H1 (cell line): ENCODE measurements around the gene ACAT2. TPM values are rescaled to one million over a fixed set of nuclear protein-coding genes. Genes with fewer than 3 reads are reported as not detected.

Experiments used
- CTCF ChIA-PET: fragments of 300-600 bp; sonication (Branson Sonifier 250); formaldehyde crosslinking; loops from one replicate; lab custom pipeline; 2021; ENCODE audit not compliant: partially characterized antibody; lab: Charles Lee
- POLR2A ChIA-PET: fragments of 300-600 bp; sonication (Branson Sonifier 250); formaldehyde crosslinking; loops from one replicate; lab custom pipeline; 2021; ENCODE audit warnings: inconsistent platforms; ENCODE audit not compliant: partially characterized antibody; lab: Charles Lee
- DNase-seq, 2 experiments: peaks; one replicate each; pipeline versions ENCODE4 v3.0.0 to v3.0.0-alpha.2; 2010 to 2022; ENCODE audit warnings: low spot score in 2 of 2, low read depth in 1 of 2, mixed read lengths in 1 of 2
- FAIRE-seq: peaks from 2 replicates; lab custom pipeline; 2011; peaks lifted over from hg19 to GRCh38; lab: Jason Lieb, UNC
- H2AFZ ChIP-seq: 2 replicates; pipeline ENCODE4 v1.8.1; 2012; ENCODE audit warnings: low read length, inconsistent platforms
- H2AK5ac ChIP-seq: 2 replicates; pipeline ENCODE4 v1.6.1; 2013; ENCODE audit warnings: low read depth, low read length
- H2BK120ac ChIP-seq: replicated peaks from 2 replicates; pipeline ENCODE3; 2013; ENCODE audit warnings: low read depth, low read length, inconsistent platforms
- H2BK12ac ChIP-seq: 2 replicates; pipeline ENCODE4 v1.6.1; 2013; ENCODE audit warnings: low read depth, low read length
- H2BK15ac ChIP-seq: 2 replicates; pipeline ENCODE4 v1.6.1; 2013; ENCODE audit warnings: low read length
- H2BK20ac ChIP-seq: 2 replicates; pipeline ENCODE4 v1.6.1; 2013; ENCODE audit warnings: low read length
- H2BK5ac ChIP-seq: 2 replicates; pipeline ENCODE4 v1.6.1; 2013; ENCODE audit warnings: low read depth, low read length
- H3K14ac ChIP-seq: 2 replicates; pipeline ENCODE4 v1.6.1; 2013; ENCODE audit warnings: inconsistent platforms; ENCODE audit not compliant: insufficient read length
- H3K18ac ChIP-seq: 2 replicates; pipeline ENCODE4 v1.6.1; 2013; ENCODE audit warnings: low read length; ENCODE audit errors: extremely low read depth
- H3K23ac ChIP-seq: 2 replicates; pipeline ENCODE4 v1.6.1; 2013; ENCODE audit warnings: inconsistent platforms; ENCODE audit not compliant: insufficient read length
- H3K23me2 ChIP-seq: 2 replicates; pipeline ENCODE4 v1.6.1; 2013; ENCODE audit warnings: low read depth, low read length
- H3K27ac ChIP-seq: 2 replicates; pipeline ENCODE4 v1.6.1; 2011; ENCODE audit warnings: low read depth, low read length, inconsistent platforms
- H3K27me3 ChIP-seq, 4 experiments: replicated peaks in 1 of 4; 1 replicate in 1 of 4; 2 replicates in 3 of 4; pipeline versions ENCODE4 v1.6.1 to v1.8.1; 2011 to 2013; ENCODE audit warnings: low read length in 3 of 4, mild to moderate bottlenecking in 3 of 4, inconsistent platforms in 2 of 4, mixed read lengths in 2 of 4, moderate library complexity in 1 of 4; ENCODE audit not compliant: control insufficient read depth in 3 of 4, insufficient read depth in 3 of 4; ENCODE audit errors: extremely low read depth in 1 of 4
- H3K36me3 ChIP-seq, 4 experiments: 2 replicates each; pipeline versions ENCODE4 v1.6.1 to v1.8.1; 2011 to 2013; ENCODE audit warnings: mild to moderate bottlenecking in 4 of 4, low read length in 3 of 4, moderate library complexity in 2 of 4, control low read depth in 1 of 4, inconsistent platforms in 1 of 4; ENCODE audit not compliant: insufficient read depth in 4 of 4, control insufficient read depth in 2 of 4
- H3K4ac ChIP-seq: replicated peaks from 2 replicates; pipeline ENCODE3; 2013; ENCODE audit warnings: low read length, low read depth, mixed read lengths, inconsistent platforms; ENCODE audit not compliant: insufficient read length
- H3K4me1 ChIP-seq, 4 experiments: replicated peaks in 1 of 4; 1 replicate in 1 of 4; 2 replicates in 3 of 4; pipeline versions ENCODE4 v1.6.1 to v1.8.1; 2011 to 2013; ENCODE audit warnings: low read length in 3 of 4, inconsistent platforms in 2 of 4, mixed read lengths in 1 of 4; ENCODE audit not compliant: insufficient read depth in 4 of 4, control insufficient read depth in 3 of 4
- H3K4me2 ChIP-seq, 2 experiments: 2 replicates each; pipeline versions ENCODE4 v1.6.1 to v1.8.1; 2011 to 2013; ENCODE audit warnings: low read depth in 2 of 2, low read length in 2 of 2, control low read depth in 1 of 2, inconsistent platforms in 1 of 2, mild to moderate bottlenecking in 1 of 2; ENCODE audit not compliant: insufficient read depth in 1 of 2
- H3K4me3 ChIP-seq, 4 experiments: fragments of 200-600, 300-600 bp in 1 of 4; sonication (generic), shearing (Covaris generic), sonication (Bioruptor Twin) in 1 of 4; 2 replicates each; pipeline versions ENCODE4 v1.5.1 to v1.8.1; 2011 to 2016; ENCODE audit warnings: low read length in 4 of 4, low read depth in 3 of 4, control low read depth in 2 of 4, inconsistent platforms in 2 of 4, mild to moderate bottlenecking in 2 of 4, mixed read lengths in 1 of 4, moderate library complexity in 1 of 4; ENCODE audit not compliant: insufficient read depth in 2 of 4; ENCODE audit errors: extremely low read depth in 1 of 4
- H3K56ac ChIP-seq: replicated peaks from 2 replicates; pipeline ENCODE3; 2013; ENCODE audit warnings: low read depth, mild to moderate bottlenecking, mixed read lengths, low read length, inconsistent platforms; ENCODE audit not compliant: insufficient read length
- H3K79me1 ChIP-seq: 2 replicates; pipeline ENCODE4 v1.6.1; 2013; ENCODE audit warnings: low read depth, low read length, control low read depth
- H3K79me2 ChIP-seq, 2 experiments: 2 replicates each; pipeline versions ENCODE4 v1.6.1 to v1.8.1; 2012 to 2013; ENCODE audit warnings: low read length in 2 of 2, mild to moderate bottlenecking in 2 of 2, inconsistent platforms in 1 of 2; ENCODE audit not compliant: insufficient read depth in 2 of 2, control insufficient read depth in 1 of 2
- H3K9ac ChIP-seq, 4 experiments: replicated peaks in 1 of 4; 1 replicate in 1 of 4; 2 replicates in 3 of 4; pipeline versions ENCODE4 v1.6.1 to v1.8.1; 2011 to 2013; ENCODE audit warnings: low read depth in 3 of 4, low read length in 3 of 4, control low read depth in 2 of 4, mild to moderate bottlenecking in 2 of 4, moderate library complexity in 2 of 4, inconsistent platforms in 1 of 4; ENCODE audit errors: extremely low read depth in 1 of 4
- H3K9me3 ChIP-seq, 2 experiments: 2 replicates each; pipeline versions ENCODE4 v1.6.1 to v1.8.1; 2012 to 2013; ENCODE audit warnings: mild to moderate bottlenecking in 2 of 2, moderate library complexity in 2 of 2, control low read depth in 1 of 2, inconsistent platforms in 1 of 2, low read depth in 1 of 2, low read length in 1 of 2, mixed read lengths in 1 of 2; ENCODE audit not compliant: insufficient read depth in 2 of 2
- H4K20me1 ChIP-seq, 2 experiments: replicated peaks in 1 of 2; 2 replicates each; pipeline versions ENCODE3 to v1.8.1; 2011 to 2013; ENCODE audit warnings: inconsistent platforms in 2 of 2, low read length in 2 of 2, mild to moderate bottlenecking in 1 of 2; ENCODE audit not compliant: insufficient read depth in 2 of 2, control insufficient read depth in 1 of 2
- H4K5ac ChIP-seq: 2 replicates; pipeline ENCODE4 v1.6.1; 2013; ENCODE audit warnings: low read length, low read depth, mixed read lengths, inconsistent platforms; ENCODE audit not compliant: insufficient read length
- H4K8ac ChIP-seq: 2 replicates; pipeline ENCODE4 v1.8.0; 2013; ENCODE audit warnings: mild to moderate bottlenecking, moderate library complexity, low read length, inconsistent platforms; ENCODE audit not compliant: insufficient read depth; ENCODE audit errors: extremely low read depth
- H4K91ac ChIP-seq: replicated peaks from 2 replicates; pipeline ENCODE3; 2013; ENCODE audit warnings: low read length, mixed read lengths, inconsistent platforms; ENCODE audit not compliant: insufficient read length
- EZH2 ChIP-seq: fragments of 200-600 bp; sonication (generic); IDR thresholded peaks from 2 replicates; pipeline ENCODE4 v1.7.1; 2012; ENCODE audit warnings: low read depth, mild to moderate bottlenecking, moderate library complexity, low read length, inconsistent platforms; ENCODE audit not compliant: severe bottlenecking
- RNF2 ChIP-seq: fragments of 200-900, 300-1000 bp; sonication (generic); IDR thresholded peaks from 2 replicates; pipeline ENCODE4 v1.7.1; 2016; ENCODE audit warnings: borderline replicate concordance, low read depth, mild to moderate bottlenecking, antibody characterized with exemption, low read length; ENCODE audit not compliant: poor library complexity, severe bottlenecking; ENCODE audit errors: missing control alignments
- TAF7 ChIP-seq: optimal IDR thresholded peaks from 2 replicates; pipeline ENCODE3; 2011; ENCODE audit warnings: low read depth, mild to moderate bottlenecking, inconsistent platforms, low read length, moderate library complexity, borderline replicate concordance
- TCF12 ChIP-seq: IDR thresholded peaks from 2 replicates; pipeline ENCODE4 v1.6.1; 2011; ENCODE audit warnings: low read depth, mild to moderate bottlenecking, low read length
- polyA plus RNA-seq, 7 experiments: library from polyadenylated mRNA; depleted of rRNA in 3 of 7; stranded (reverse) in 5 of 7; unstranded in 2 of 7; fragments of >200 nt in 5 of 7; fragments of 200-250 nt in 2 of 7; gene quantifications; 1 replicate in 5 of 7; 2 replicates in 1 of 7; 4 replicates in 1 of 7; pipeline versions ENCODE4 v1.2.1 to v1.2.3, GENCODE V29; 2011 to 2013; ENCODE audit warnings: missing spikeins in 2 of 7, mixed read lengths in 2 of 7
- total RNA-seq: library from RNA; stranded (reverse); fragmentation: NEBNext Ultra II Directional; extraction: Animal tissue kit (Norgen Biotek cat#: 25700); gene quantifications from 2 replicates; pipeline ENCODE4 v1.2.1, GENCODE V29; 2021

ACAT2 gene
- total and polyA plus RNA-seq, 2 of the 8 experiments (the other 6 are each of a cell fraction or from before 2014, with no cell fraction given), result 61.6 to 166 TPM

GRCh38 chr6:159766906-159767305, 5.1 kb downstream of the ACAT2 start:
- FAIRE-seq, result no peak

More at GRCh38 chr6:159766906-159767305, 5.1 kb downstream of the ACAT2 start:
- Histone ChIP-seq H4K8ac (no peak overlapping the region), H2BK20ac (no peak overlapping the region), H4K20me1 (peaks cover 0 to 6% of the 10 kb centered on the region in 2 experiments), H4K5ac (no peak overlapping the region), H3K79me2 (peaks cover 0 to 15% of the 10 kb centered on the region in 2 experiments; a peak in 2 of 4 replicates), H3K27me3 (no peaks in the 10 kb centered on the region), H3K36me3 (peaks cover 16 to 81% (median 58%) of the 10 kb centered on the region in 4 experiments), H3K9ac (no peak overlapping the region), H3K14ac (no peak overlapping the region), H2BK120ac (no peak overlapping the region), H2BK12ac (no peak overlapping the region), H2BK5ac (no peak overlapping the region), H2BK15ac (no peak overlapping the region), H3K56ac (no peak overlapping the region), H3K18ac (no peak overlapping the region), H3K23ac (no peak overlapping the region), H2AFZ (no peak overlapping the region), H2AK5ac (no peak overlapping the region), H3K4me3 (no peak overlapping the region), H3K23me2 (peaks cover 6% of the 10 kb centered on the region), H3K9me3 (no peaks in the 10 kb centered on the region), H3K79me1 (peaks cover 10% of the 10 kb centered on the region; the same call in 1 of the 2 replicates), H3K27ac (no peak overlapping the region), H3K4me1 (peaks cover 0 to 6% (median 5%) of the 10 kb centered on the region in 4 experiments; a peak in 2 of 7 replicates), H3K4ac (no peak overlapping the region), H3K4me2 (no peak overlapping the region), H4K91ac (no peak overlapping the region)
- POLR2A ChIA-PET, result interaction anchor here (0.7 to 1.6 kb wide), 6 partner anchors 10 to 40 kb away, joined by 3 to 4 read pairs (median 3); partner anchors contain the start of gene WTAP
- CTCF ChIA-PET, result no interaction called here
- TF ChIP-seq RNF2 (no peak), EZH2 (no peak), TAF7 (no peak), TCF12 (no peak)
- DNase-seq, result no peak
